Natural killer cell (primary cell): ENCODE data around the gene STAT4. TPM values are rescaled to one million over a fixed set of nuclear protein-coding genes. Genes with fewer than 3 reads are reported as not detected.

Experiments
- ATAC-seq, 3 donors: fragments of 150-1000 bp in 2 of 3; fragments of 200-7000 bp in 1 of 3; cut with Tn5 transposase; 1 replicate in 1 of 3; 2 replicates in 2 of 3; pipeline ENCODE4 v1.10.0; 2021; ENCODE audit warnings: mild to moderate bottlenecking in 2 of 3, moderate library complexity in 2 of 3
- DNase-seq, 2 donors: peaks; one replicate each; pipeline versions ENCODE4 v3.0.0 to v3.0.0-alpha.2; 2013 to 2021; ENCODE audit warnings: mixed read lengths in 1 of 2
- H3K27ac ChIP-seq: one replicate; pipeline ENCODE4 v1.5.1; 2013; ENCODE audit warnings: mild to moderate bottlenecking, low read length
- H3K27me3 ChIP-seq: one replicate; pipeline ENCODE4 v1.6.1; 2013; ENCODE audit warnings: low read length; ENCODE audit not compliant: control insufficient read depth, insufficient read depth
- H3K36me3 ChIP-seq: one replicate; pipeline ENCODE4 v1.6.1; 2013; ENCODE audit warnings: low read length; ENCODE audit not compliant: control insufficient read depth, insufficient read depth
- H3K4me1 ChIP-seq: one replicate; pipeline ENCODE4 v1.6.1; 2013; ENCODE audit warnings: low read length; ENCODE audit not compliant: control insufficient read depth, insufficient read depth
- H3K4me3 ChIP-seq: one replicate; pipeline ENCODE4 v1.5.1; 2013; ENCODE audit warnings: low read length
- H3K9me3 ChIP-seq: one replicate; pipeline ENCODE4 v1.6.1; 2013; ENCODE audit warnings: low read length; ENCODE audit not compliant: control insufficient read depth, insufficient read depth
- H3K27ac Mint-ChIP-seq, 2 donors: one replicate each; pipeline ENCODE4 v1.8.0; 2022; ENCODE audit warnings: mild to moderate bottlenecking in 2 of 2, mixed read lengths in 2 of 2, moderate library complexity in 1 of 2
- H3K27me3 Mint-ChIP-seq, 2 donors: one replicate each; pipeline ENCODE4 v1.8.0; 2022; ENCODE audit warnings: low read depth in 2 of 2, mixed read lengths in 2 of 2
- H3K36me3 Mint-ChIP-seq: one replicate; pipeline ENCODE4 v1.8.0; 2022; ENCODE audit warnings: mixed read lengths
- H3K4me1 Mint-ChIP-seq, 2 donors: one replicate each; pipeline ENCODE4 v1.8.0; 2022; ENCODE audit warnings: mixed read lengths in 2 of 2
- H3K4me3 Mint-ChIP-seq: one replicate; pipeline ENCODE4 v1.8.0; 2022; ENCODE audit warnings: mild to moderate bottlenecking, moderate library complexity, mixed read lengths
- H3K9me3 Mint-ChIP-seq, 2 donors: one replicate each; pipeline ENCODE4 v1.8.0; 2022; ENCODE audit warnings: mixed read lengths in 2 of 2
- CTCF ChIP-seq: fragments of 200-600 bp; IDR thresholded peaks from one replicate; pipeline ENCODE4 v1.8.0; 2022; ENCODE audit warnings: antibody characterized with exemption
- WGBS: methylation state at CpG from one replicate; pipeline ENCODE4 v1.1.7; 2013; ENCODE audit warnings: missing lambda C conversion rate; ENCODE audit not compliant: insufficient coverage; 5-methylcytosine and 5-hydroxymethylcytosine counted together
- intact Hi-C: fragments of 100-400 bp; cut with micrococcal nuclease; formaldehyde crosslinking; loops from one replicate; pipeline ENCODE4 v1.14.2; 2022
- total RNA-seq, 4 donors: library from RNA; stranded (reverse); fragments of 120-200 nt in 1 of 4; gene quantifications; one replicate each; pipeline versions ENCODE4 v1.2.3 to v1.2.4, GENCODE V29; 2013 to 2022

STAT4 gene
- total RNA-seq, 3 donors from 2014 or later (not counting 1 experiment from before 2014, with no cell fraction given), result 264 to 339 (median 304) TPM

GRCh38 chr2:191083540-191083939, 67.3 kb downstream of the STAT4 start:
- intact Hi-C loops, result loop anchor here (2.0 kb wide), 1 partner anchor 17 kb away; no protein-coding TSS in a partner anchor
- peaks cover 2% of the 10 kb centered on the region for H3K36me3 ChIP-seq
- H3K27me3 Mint-ChIP-seq, result no peaks in the 10 kb centered on the region
- H3K4me3 ChIP-seq, result no peak overlapping the region
- H3K27ac ChIP-seq, result no peak overlapping the region
- H3K4me1 Mint-ChIP-seq, result peaks cover 60 to 70% of the 10 kb centered on the region in 2 donors
- no peaks in the 10 kb centered on the region for H3K9me3 ChIP-seq
- no peak for DNase-seq
- peak overlapping the region; percentile 17 to 84 for H3K27ac Mint-ChIP-seq
- no peaks in the 10 kb centered on the region for H3K27me3 ChIP-seq
- H3K36me3 Mint-ChIP-seq, result peaks cover 8% of the 10 kb centered on the region
- TF ChIP-seq CTCF, result no peak
- H3K4me3 Mint-ChIP-seq, result no peak overlapping the region
- 83% methylated on average over 3 of the region's 3 CpGs for WGBS
- no peaks in the 10 kb centered on the region for H3K4me1 ChIP-seq
- H3K9me3 Mint-ChIP-seq, result no peaks in the 10 kb centered on the region
- ATAC-seq, result no peak

GRCh38 chr2:191082321-191082720, 68.5 kb downstream of the STAT4 start:
- Mint-ChIP-seq H3K27me3 (no peaks in the 10 kb centered on the region), H3K4me1 (peaks cover 54 to 65% of the 10 kb centered on the region in 2 donors), H3K36me3 (peaks cover 8% of the 10 kb centered on the region), H3K4me3 (no peak overlapping the region), H3K9me3 (no peaks in the 10 kb centered on the region), H3K27ac (peak overlapping the region; percentile 17 to 84)
- Histone ChIP-seq H3K27me3 (no peaks in the 10 kb centered on the region), H3K36me3 (peaks cover 5% of the 10 kb centered on the region), H3K27ac (no peak overlapping the region), H3K4me3 (no peak overlapping the region), H3K9me3 (no peaks in the 10 kb centered on the region), H3K4me1 (no peaks in the 10 kb centered on the region)
- TF ChIP-seq CTCF, result no peak
- peak in 1 of 3 donors; percentile 35 for ATAC-seq
- DNase-seq, result no peak
- intact Hi-C loops, result loop anchor here (2.0 kb wide), 1 partner anchor 16 kb away; no protein-coding TSS in a partner anchor
- 51% methylated on average over 2 of the region's 2 CpGs for WGBS

- Mint-ChIP-seq H3K4me1 (peaks cover 47 to 62% of the 10 kb centered on the region in 2 donors), H3K36me3 (peaks cover 8% of the 10 kb centered on the region), H3K27ac (peak overlapping the region; percentile 17 to 84), H3K27me3 (no peaks in the 10 kb centered on the region), H3K9me3 (no peaks in the 10 kb centered on the region), H3K4me3 (no peak overlapping the region)
- Histone ChIP-seq H3K4me3 (no peak overlapping the region), H3K9me3 (no peaks in the 10 kb centered on the region), H3K27me3 (no peaks in the 10 kb centered on the region), H3K27ac (no peak overlapping the region), H3K4me1 (no peaks in the 10 kb centered on the region), H3K36me3 (peaks cover 8% of the 10 kb centered on the region)
- no peak for TF ChIP-seq CTCF
- 50% methylated on average over 2 of the region's 3 CpGs for WGBS
- no peak for DNase-seq
- peak in 1 of 3 donors; percentile 25 for ATAC-seq
- intact Hi-C loops, result loop anchor here (2.0 kb wide), 1 partner anchor 15 kb away; no protein-coding TSS in a partner anchor
Observed at GRCh38 chr2:191081411-191082155, 69.2 kb downstream of the STAT4 start.
